Panc1 (cell line): ENCODE results near the gene RARB. TPM values are rescaled to one million over a fixed set of nuclear protein-coding genes. Genes with fewer than 3 reads are reported as not detected.

Source experiments
- ATAC-seq: fragments of 200-7000 bp; cut with Tn5 transposase; 2 replicates; pipeline ENCODE4 v1.9.1; 2020; ENCODE audit warnings: mild to moderate bottlenecking, moderate library complexity
- BruUV-seq: library from RNA; stranded (reverse); fragments of 400-500 nt; replicated peaks from 2 replicates; lab custom pipeline; 2021; lab: Mats Ljungman, UMichigan
- CTCF ChIA-PET: fragments of 300-600 bp; sonication (Branson Sonifier 250); formaldehyde crosslinking; loops from one replicate; lab custom pipeline; 2022; ENCODE audit warnings: antibody characterized with exemption; lab: Charles Lee
- POLR2A ChIA-PET: fragments of 300-600 bp; sonication (Branson Sonifier 250); formaldehyde crosslinking; loops from one replicate; lab custom pipeline; 2022; ENCODE audit warnings: antibody characterized with exemption; lab: Charles Lee
- DNase-seq: peaks from one replicate; pipeline ENCODE4 v3.0.0-alpha.2; 2010; ENCODE audit warnings: low read depth, low spot score
- H3K27ac ChIP-seq: 2 replicates; pipeline ENCODE4 v1.5.1; 2011; ENCODE audit warnings: mild to moderate bottlenecking, low read length, inconsistent platforms
- H3K27me3 ChIP-seq: fragments of 200-500 bp; sonication (Bioruptor generic); 2 replicates; pipeline ENCODE4 v1.6.0; 2014; ENCODE audit warnings: low read length, inconsistent platforms; ENCODE audit not compliant: control insufficient read depth, insufficient read depth
- H3K36me3 ChIP-seq: fragments of 200-500 bp; sonication (Bioruptor generic); 2 replicates; pipeline ENCODE4 v1.5.1; 2014; ENCODE audit warnings: inconsistent platforms, mild to moderate bottlenecking, low read length, moderate library complexity; ENCODE audit not compliant: control insufficient read depth, insufficient read depth
- H3K4me1 ChIP-seq: 2 replicates; pipeline ENCODE4 v1.5.1; 2011; ENCODE audit warnings: inconsistent platforms, mild to moderate bottlenecking, low read length, moderate library complexity; ENCODE audit not compliant: control insufficient read depth, insufficient read depth
- H3K4me3 ChIP-seq, 2 experiments: 2 replicates each; pipeline ENCODE4 v1.5.1; 2011 to 2012; ENCODE audit warnings: low read depth in 2 of 2, low read length in 2 of 2, mild to moderate bottlenecking in 2 of 2, inconsistent platforms in 1 of 2, moderate library complexity in 1 of 2
- H3K9me3 ChIP-seq: fragments of 200-500 bp; sonication (Bioruptor generic); 2 replicates; pipeline ENCODE4 v1.5.1; 2014; ENCODE audit warnings: low read depth, mild to moderate bottlenecking, inconsistent platforms, low read length, moderate library complexity; ENCODE audit not compliant: control insufficient read depth, insufficient read depth
- POLR2AphosphoS5 ChIP-seq: IDR thresholded peaks from 2 replicates; pipeline ENCODE4 v1.6.1; 2012; ENCODE audit warnings: mild to moderate bottlenecking, low read depth, low read length, moderate library complexity
- REST ChIP-seq, 2 experiments: IDR thresholded peaks; 2 replicates each; pipeline ENCODE4 v1.6.1; 2011 to 2012; ENCODE audit warnings: low read depth in 2 of 2, control low read depth in 1 of 2, low read length in 1 of 2, mild to moderate bottlenecking in 1 of 2, moderate library complexity in 1 of 2; ENCODE audit not compliant: insufficient read depth in 1 of 2
- SIN3A ChIP-seq: IDR thresholded peaks from 2 replicates; pipeline ENCODE4 v1.6.1; 2012; ENCODE audit warnings: low read depth, mild to moderate bottlenecking, low read length, moderate library complexity, borderline replicate concordance; ENCODE audit not compliant: insufficient read depth
- TCF7L2 ChIP-seq: IDR thresholded peaks from 2 replicates; pipeline ENCODE4 v1.6.1; 2011; ENCODE audit warnings: mild to moderate bottlenecking, low read depth, low read length, inconsistent platforms
- in situ Hi-C: cut with HindIII; loops from 2 replicates; pipeline ENCODE4 v1.10.0; 2016; ENCODE audit warnings: low sequenced_read_pairs, low pct_unique_long_range_greater_than_20kb
- intact Hi-C: fragments of 100-400 bp; cut with micrococcal nuclease; formaldehyde crosslinking; loops from one replicate; pipeline ENCODE4 v1.10.0; 2022; ENCODE audit not compliant: unreplicated experiment
- total RNA-seq: library from RNA; stranded (reverse); gene quantifications from one replicate; pipeline ENCODE4 v1.2.1, GENCODE V29; 2021; ENCODE audit not compliant: unreplicated experiment
- TF ChIP-seq, protein P1 (sequence below): fragments of 450-650 bp; IDR thresholded peaks from 2 replicates; pipeline ENCODE4 v1.5.1; 2017; ENCODE audit warnings: mild to moderate bottlenecking

RARB gene
- total RNA-seq, 1 experiment from 2014 or later, result not detected

DNA sequence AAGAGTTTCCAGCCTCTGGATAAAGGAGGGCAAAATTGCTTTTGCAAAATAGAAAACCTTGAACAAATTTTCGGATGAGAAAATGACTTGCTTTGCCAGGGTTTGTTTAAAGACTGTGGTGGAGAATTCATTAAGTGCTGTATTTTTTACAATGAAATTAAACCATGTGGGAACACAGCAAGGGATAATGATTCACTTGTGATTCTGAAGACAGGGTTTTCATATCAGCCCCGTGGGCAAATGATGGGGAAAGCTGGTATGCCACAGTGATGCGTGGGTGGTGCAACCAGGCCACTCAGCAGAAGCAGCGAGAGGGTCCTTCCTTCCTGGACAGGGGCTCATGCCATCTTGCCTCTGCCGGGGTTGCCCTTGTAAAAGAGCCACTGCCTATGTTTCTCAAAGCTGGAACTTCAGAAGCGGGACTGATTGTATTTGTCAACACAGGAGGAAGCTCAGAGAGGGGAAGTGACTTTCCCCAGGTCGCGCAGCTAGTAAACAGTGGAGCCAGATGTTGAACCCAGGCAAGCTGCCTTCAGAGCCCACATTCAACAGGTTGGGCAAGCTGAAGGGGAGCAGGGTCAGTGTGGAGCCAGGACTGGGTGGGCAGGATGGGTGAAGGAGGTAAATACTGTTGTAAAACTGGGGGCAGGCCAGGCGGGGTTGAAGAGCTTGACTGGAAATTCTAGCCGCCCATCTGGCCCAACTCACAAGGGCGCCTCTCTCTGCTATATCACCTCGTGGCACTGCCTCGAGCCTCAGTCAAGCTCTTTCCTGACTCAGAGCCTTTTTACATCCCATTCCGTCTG is 157.5 kb downstream of the RARB start:
- CTCF ChIA-PET, result no interaction called here
- no peak for TF ChIP-seq TCF7L2
- TF ChIP-seq, protein P1, sequence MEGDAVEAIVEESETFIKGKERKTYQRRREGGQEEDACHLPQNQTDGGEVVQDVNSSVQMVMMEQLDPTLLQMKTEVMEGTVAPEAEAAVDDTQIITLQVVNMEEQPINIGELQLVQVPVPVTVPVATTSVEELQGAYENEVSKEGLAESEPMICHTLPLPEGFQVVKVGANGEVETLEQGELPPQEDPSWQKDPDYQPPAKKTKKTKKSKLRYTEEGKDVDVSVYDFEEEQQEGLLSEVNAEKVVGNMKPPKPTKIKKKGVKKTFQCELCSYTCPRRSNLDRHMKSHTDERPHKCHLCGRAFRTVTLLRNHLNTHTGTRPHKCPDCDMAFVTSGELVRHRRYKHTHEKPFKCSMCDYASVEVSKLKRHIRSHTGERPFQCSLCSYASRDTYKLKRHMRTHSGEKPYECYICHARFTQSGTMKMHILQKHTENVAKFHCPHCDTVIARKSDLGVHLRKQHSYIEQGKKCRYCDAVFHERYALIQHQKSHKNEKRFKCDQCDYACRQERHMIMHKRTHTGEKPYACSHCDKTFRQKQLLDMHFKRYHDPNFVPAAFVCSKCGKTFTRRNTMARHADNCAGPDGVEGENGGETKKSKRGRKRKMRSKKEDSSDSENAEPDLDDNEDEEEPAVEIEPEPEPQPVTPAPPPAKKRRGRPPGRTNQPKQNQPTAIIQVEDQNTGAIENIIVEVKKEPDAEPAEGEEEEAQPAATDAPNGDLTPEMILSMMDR, result no peak
- ATAC-seq (no peak), DNase-seq (no peak)
- no TSS peak for BruUV-seq
- POLR2A ChIA-PET, result no interaction called here
- H3K36me3 ChIP-seq, result no peaks in the 10 kb centered on the region
- intact Hi-C loops (no loop called here), in situ Hi-C loops (no loop called here)
- H3K9me3 ChIP-seq, result no peaks in the 10 kb centered on the region
- H3K4me3 ChIP-seq, result no peak overlapping the region
- H3K27me3 ChIP-seq, result no peaks in the 10 kb centered on the region
- H3K27ac ChIP-seq, result no peak overlapping the region
- no peaks in the 10 kb centered on the region for H3K4me1 ChIP-seq

DNA sequence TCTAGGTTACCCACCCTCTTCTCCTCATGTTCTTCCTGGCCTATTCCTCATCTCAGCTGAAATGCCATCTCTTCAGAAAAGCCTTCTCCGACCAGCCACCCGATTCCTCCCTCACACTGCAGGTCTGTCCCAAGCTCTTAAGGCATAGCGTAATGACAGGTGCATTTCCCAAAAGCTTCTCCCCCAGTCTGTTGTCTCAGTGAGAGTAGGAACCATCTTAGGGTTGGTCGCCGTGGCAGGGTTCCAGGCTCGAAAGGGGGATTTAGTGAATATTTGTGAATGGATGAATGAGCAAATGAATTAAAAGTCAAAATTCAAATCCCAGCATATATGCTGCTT is 158.1 kb downstream of the RARB start:
- POLR2A ChIA-PET, result no interaction called here

More for the DNA sequence above, 158.1 kb downstream of the RARB start:
- Histone ChIP-seq H3K36me3 (no peaks in the 10 kb centered on the region), H3K27ac (no peak overlapping the region), H3K27me3 (no peaks in the 10 kb centered on the region), H3K9me3 (no peaks in the 10 kb centered on the region), H3K4me1 (no peaks in the 10 kb centered on the region), H3K4me3 (no peak overlapping the region)
- CTCF ChIA-PET, result no interaction called here
- intact Hi-C loops, result no loop called here
- in situ Hi-C loops, result no loop called here
- ATAC-seq (no peak), DNase-seq (no peak)
- no TSS peak for BruUV-seq
- TF ChIP-seq, protein P1, result no peak
- TF ChIP-seq POLR2AphosphoS5 (no peak), REST (IDR thresholded peaks at IDR 0.05; ENCODE audit: insufficient read depth in 1 of 2, low read depth in 2 of 2, low read length in 1 of 2) (no peak), TCF7L2 (no peak), SIN3A (no peak)
